ENCODE measurements around the gene DOCK1.

Gene DOCK1

DNA sequence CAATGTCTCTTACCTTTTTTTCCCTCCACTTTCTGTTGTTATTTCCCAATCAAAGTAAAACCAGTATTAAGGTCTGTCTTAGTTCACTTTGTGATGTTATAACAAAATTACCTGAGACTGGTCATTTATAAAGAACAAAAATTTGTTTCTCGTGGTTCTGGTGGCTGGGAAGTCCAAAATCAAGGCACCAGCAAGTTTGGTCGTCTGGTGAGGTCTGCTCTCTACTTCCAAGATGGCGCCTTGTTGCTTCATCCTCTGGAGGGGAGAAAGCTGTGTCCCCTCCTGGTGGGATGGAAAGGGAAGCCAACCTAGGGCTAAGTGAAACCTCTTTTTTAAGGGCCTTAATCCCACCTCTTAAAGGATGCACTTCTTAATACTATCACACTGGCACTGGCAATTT lies 313.4 kb downstream of the DOCK1 start:
- peaks cover 3% of the 10 kb centered on the region; the same call in 1 of the 2 replicates for H3K9me3 ChIP-seq (ENCODE audit: insufficient read depth, low read depth, low read length)
- TF ChIP-seq EZH2phosphoT487 (IDR thresholded peaks at IDR 0.05; ENCODE audit: borderline replicate concordance): no peak
- TF ChIP-seq, protein P1, sequence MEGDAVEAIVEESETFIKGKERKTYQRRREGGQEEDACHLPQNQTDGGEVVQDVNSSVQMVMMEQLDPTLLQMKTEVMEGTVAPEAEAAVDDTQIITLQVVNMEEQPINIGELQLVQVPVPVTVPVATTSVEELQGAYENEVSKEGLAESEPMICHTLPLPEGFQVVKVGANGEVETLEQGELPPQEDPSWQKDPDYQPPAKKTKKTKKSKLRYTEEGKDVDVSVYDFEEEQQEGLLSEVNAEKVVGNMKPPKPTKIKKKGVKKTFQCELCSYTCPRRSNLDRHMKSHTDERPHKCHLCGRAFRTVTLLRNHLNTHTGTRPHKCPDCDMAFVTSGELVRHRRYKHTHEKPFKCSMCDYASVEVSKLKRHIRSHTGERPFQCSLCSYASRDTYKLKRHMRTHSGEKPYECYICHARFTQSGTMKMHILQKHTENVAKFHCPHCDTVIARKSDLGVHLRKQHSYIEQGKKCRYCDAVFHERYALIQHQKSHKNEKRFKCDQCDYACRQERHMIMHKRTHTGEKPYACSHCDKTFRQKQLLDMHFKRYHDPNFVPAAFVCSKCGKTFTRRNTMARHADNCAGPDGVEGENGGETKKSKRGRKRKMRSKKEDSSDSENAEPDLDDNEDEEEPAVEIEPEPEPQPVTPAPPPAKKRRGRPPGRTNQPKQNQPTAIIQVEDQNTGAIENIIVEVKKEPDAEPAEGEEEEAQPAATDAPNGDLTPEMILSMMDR (conservative IDR thresholded peaks at IDR 0.05; ENCODE audit: low read length): no peak
- H3K79me2 ChIP-seq (ENCODE audit: insufficient read depth, low read length): no peaks in the 10 kb centered on the region
- H3K4me1 ChIP-seq (ENCODE audit: insufficient read depth, low read length, poor library complexity, severe bottlenecking): no peaks in the 10 kb centered on the region
- H3K4me2 ChIP-seq (ENCODE audit: low read depth, low read length, poor library complexity, severe bottlenecking): no peak overlapping the region
- H3K4me3 ChIP-seq (ENCODE audit: low read length, poor library complexity, severe bottlenecking): no peak overlapping the region
- H3K9ac ChIP-seq (ENCODE audit: low read depth, low read length, poor library complexity, severe bottlenecking): no peak overlapping the region
- no peaks in the 10 kb centered on the region for H3K9me2 ChIP-seq (replicated peaks; ENCODE audit: low read depth, low read length)
- no peak overlapping the region for H2AFZ ChIP-seq (ENCODE audit: low read length)
- H4K20me1 ChIP-seq (ENCODE audit: insufficient read depth, low read length, poor library complexity, severe bottlenecking): no peaks in the 10 kb centered on the region
- no peaks in the 10 kb centered on the region for H3K36me3 ChIP-seq (ENCODE audit: insufficient read depth, low read length)
- H3F3A ChIP-seq (ENCODE audit: low read depth): no peaks in the 10 kb centered on the region
- H3K27me3 ChIP-seq (ENCODE audit: insufficient read depth, low read length, poor library complexity, severe bottlenecking): no peaks in the 10 kb centered on the region

DNA sequence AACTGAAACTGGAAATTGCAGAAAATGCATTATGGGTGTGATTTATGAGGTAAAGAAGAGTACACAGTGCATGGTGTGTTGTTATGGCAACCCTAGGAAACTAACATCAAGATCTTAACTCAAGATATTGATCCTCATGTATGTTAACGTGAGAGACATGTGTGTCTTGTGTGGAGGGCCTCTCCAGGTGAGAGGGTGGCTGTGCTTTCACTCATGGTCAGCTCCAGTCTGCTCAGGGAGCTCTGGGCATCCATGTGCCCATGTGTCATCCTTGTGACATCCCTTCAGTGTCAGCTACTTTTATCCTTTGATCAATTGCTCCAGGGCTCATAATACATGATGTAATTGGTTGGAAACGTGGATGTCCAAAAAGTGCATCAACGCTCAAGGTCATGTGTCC lies 316.1 kb downstream of the DOCK1 start:
- Histone ChIP-seq H3K4me3 (ENCODE audit: low read length, poor library complexity, severe bottlenecking) (no peak overlapping the region), H3K79me2 (ENCODE audit: insufficient read depth, low read length) (no peaks in the 10 kb centered on the region), H3K9me2 (replicated peaks; ENCODE audit: low read depth, low read length) (no peaks in the 10 kb centered on the region), H3K9me3 (ENCODE audit: insufficient read depth, low read depth, low read length) (peaks cover 3% of the 10 kb centered on the region; the same call in 1 of the 2 replicates), H3K9ac (ENCODE audit: low read depth, low read length, poor library complexity, severe bottlenecking) (no peak overlapping the region), H3K4me2 (ENCODE audit: low read depth, low read length, poor library complexity, severe bottlenecking) (no peak overlapping the region), H3K27me3 (ENCODE audit: insufficient read depth, low read length, poor library complexity, severe bottlenecking) (no peaks in the 10 kb centered on the region), H3F3A (ENCODE audit: low read depth) (no peaks in the 10 kb centered on the region), H4K20me1 (ENCODE audit: insufficient read depth, low read length, poor library complexity, severe bottlenecking) (no peaks in the 10 kb centered on the region), H3K36me3 (ENCODE audit: insufficient read depth, low read length) (no peaks in the 10 kb centered on the region), H3K4me1 (ENCODE audit: insufficient read depth, low read length, poor library complexity, severe bottlenecking) (no peaks in the 10 kb centered on the region), H2AFZ (ENCODE audit: low read length) (no peak overlapping the region)
- no peak for TF ChIP-seq EZH2phosphoT487 (IDR thresholded peaks at IDR 0.05; ENCODE audit: borderline replicate concordance)
- TF ChIP-seq, protein P1 (conservative IDR thresholded peaks at IDR 0.05; ENCODE audit: low read length): no peak

DNA sequence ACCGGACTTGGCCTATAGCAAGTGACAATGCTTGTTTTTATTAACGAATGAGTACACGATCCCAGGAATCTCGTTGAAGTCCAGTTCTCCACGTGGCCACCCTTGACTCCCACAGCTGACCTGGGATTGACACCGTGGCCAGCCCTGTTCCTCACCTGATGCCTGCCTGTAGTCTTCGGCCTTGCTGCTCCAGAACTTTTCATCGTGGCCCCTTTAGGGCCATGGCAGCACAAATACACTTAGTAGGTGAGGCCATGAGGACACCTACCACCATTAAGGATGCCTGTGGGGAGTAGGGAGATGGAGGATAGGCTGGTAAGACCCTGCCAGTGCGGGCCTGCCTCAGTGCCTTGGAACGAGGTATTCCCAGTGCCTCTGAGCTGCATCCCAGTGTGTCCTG lies 321.8 kb downstream of the DOCK1 start:
- Histone ChIP-seq H3K9me2 (replicated peaks; ENCODE audit: low read depth, low read length) (no peaks in the 10 kb centered on the region), H3K4me2 (ENCODE audit: low read depth, low read length, poor library complexity, severe bottlenecking) (no peak overlapping the region), H3K27me3 (ENCODE audit: insufficient read depth, low read length, poor library complexity, severe bottlenecking) (no peaks in the 10 kb centered on the region), H4K20me1 (ENCODE audit: insufficient read depth, low read length, poor library complexity, severe bottlenecking) (no peaks in the 10 kb centered on the region), H3K9me3 (ENCODE audit: insufficient read depth, low read depth, low read length) (peaks cover 2% of the 10 kb centered on the region; the same call in 1 of the 2 replicates), H3K79me2 (ENCODE audit: insufficient read depth, low read length) (no peaks in the 10 kb centered on the region), H3F3A (ENCODE audit: low read depth) (no peaks in the 10 kb centered on the region), H2AFZ (ENCODE audit: low read length) (no peak overlapping the region), H3K4me1 (ENCODE audit: insufficient read depth, low read length, poor library complexity, severe bottlenecking) (no peaks in the 10 kb centered on the region), H3K36me3 (ENCODE audit: insufficient read depth, low read length) (no peaks in the 10 kb centered on the region), H3K4me3 (ENCODE audit: low read length, poor library complexity, severe bottlenecking) (no peak overlapping the region), H3K9ac (ENCODE audit: low read depth, low read length, poor library complexity, severe bottlenecking) (no peak overlapping the region)
- TF ChIP-seq, protein P1 (conservative IDR thresholded peaks at IDR 0.05; ENCODE audit: low read length): no peak
- TF ChIP-seq EZH2phosphoT487 (IDR thresholded peaks at IDR 0.05; ENCODE audit: borderline replicate concordance): no peak
